Suprapubic skin (tissue), 4 donors: ENCODE results near the gene PTPN22.

ENCODE experiments used
- EP300 ChIP-seq: sonication (generic); formaldehyde crosslinking; IDR thresholded peaks from one replicate; pipeline ENCODE4 v1.6.1; 2017; ENCODE audit warnings: antibody characterized with exemption
- POLR2A ChIP-seq, 2 donors: fragments of 450-650 bp; IDR thresholded peaks; one replicate each; pipeline ENCODE4 v1.6.1; 2017; ENCODE audit warnings: antibody characterized with exemption in 2 of 2, mild to moderate bottlenecking in 2 of 2, moderate library complexity in 2 of 2
- POLR2AphosphoS5 ChIP-seq, 3 donors: sonication (generic); formaldehyde crosslinking; IDR thresholded peaks; one replicate each; pipeline ENCODE4 v1.6.1; 2017; ENCODE audit warnings: antibody characterized with exemption in 3 of 3
- TF ChIP-seq, protein P1 (sequence below), 2 donors: fragments of 200-600 bp in 1 of 2; fragments of 450-650 bp in 1 of 2; sonication (generic) in 1 of 2; IDR thresholded peaks; one replicate each; pipeline ENCODE4 v1.5.1; 2016 to 2019; ENCODE audit warnings: antibody characterized with exemption in 2 of 2, mild to moderate bottlenecking in 1 of 2, moderate library complexity in 1 of 2

DNA sequence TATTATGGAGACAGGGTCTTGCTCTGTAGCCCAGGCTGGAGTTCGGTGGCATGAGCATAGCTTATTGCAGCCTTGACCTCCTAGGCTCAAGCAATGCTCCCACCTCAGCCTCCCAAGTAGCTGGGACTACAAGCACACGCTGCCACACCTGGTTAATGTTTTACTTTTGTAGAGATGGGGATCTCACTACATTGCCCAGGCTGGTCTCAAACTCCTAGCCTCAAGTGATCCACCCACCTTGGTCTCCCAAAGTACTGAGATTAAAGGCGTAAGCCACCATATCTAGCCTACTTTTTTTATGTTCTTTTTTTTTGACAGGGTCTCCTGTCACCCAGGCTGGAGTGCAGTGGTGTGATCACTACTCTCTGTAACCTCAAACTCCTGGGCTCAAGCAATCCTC, 21.8 kb upstream of the PTPN22 start:
- TF ChIP-seq, protein P1, sequence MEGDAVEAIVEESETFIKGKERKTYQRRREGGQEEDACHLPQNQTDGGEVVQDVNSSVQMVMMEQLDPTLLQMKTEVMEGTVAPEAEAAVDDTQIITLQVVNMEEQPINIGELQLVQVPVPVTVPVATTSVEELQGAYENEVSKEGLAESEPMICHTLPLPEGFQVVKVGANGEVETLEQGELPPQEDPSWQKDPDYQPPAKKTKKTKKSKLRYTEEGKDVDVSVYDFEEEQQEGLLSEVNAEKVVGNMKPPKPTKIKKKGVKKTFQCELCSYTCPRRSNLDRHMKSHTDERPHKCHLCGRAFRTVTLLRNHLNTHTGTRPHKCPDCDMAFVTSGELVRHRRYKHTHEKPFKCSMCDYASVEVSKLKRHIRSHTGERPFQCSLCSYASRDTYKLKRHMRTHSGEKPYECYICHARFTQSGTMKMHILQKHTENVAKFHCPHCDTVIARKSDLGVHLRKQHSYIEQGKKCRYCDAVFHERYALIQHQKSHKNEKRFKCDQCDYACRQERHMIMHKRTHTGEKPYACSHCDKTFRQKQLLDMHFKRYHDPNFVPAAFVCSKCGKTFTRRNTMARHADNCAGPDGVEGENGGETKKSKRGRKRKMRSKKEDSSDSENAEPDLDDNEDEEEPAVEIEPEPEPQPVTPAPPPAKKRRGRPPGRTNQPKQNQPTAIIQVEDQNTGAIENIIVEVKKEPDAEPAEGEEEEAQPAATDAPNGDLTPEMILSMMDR (IDR thresholded peaks at IDR 0.05), result no peak
- TF ChIP-seq EP300, result no peak
- TF ChIP-seq POLR2A (IDR thresholded peaks at IDR 0.05), result no peak
- no peak for TF ChIP-seq POLR2AphosphoS5 (IDR thresholded peaks at IDR 0.05)
